Glutamatergic neuron (in vitro differentiated cells): ENCODE data around the gene SLC38A9. TPM values are rescaled to one million over a fixed set of nuclear protein-coding genes. Genes with fewer than 3 reads are reported as not detected.

Experiments used
- DNase-seq: peaks from one replicate; pipeline ENCODE4 v3.0.0; 2022
- H3K27ac Mint-ChIP-seq: one replicate; pipeline ENCODE4 v1.8.0; 2020; ENCODE audit warnings: mild to moderate bottlenecking, mixed read lengths, inconsistent platforms; ENCODE audit not compliant: unreplicated experiment
- H3K27me3 Mint-ChIP-seq: one replicate; pipeline ENCODE4 v1.8.0; 2020; ENCODE audit warnings: mild to moderate bottlenecking, moderate library complexity, mixed read lengths, inconsistent platforms; ENCODE audit not compliant: unreplicated experiment
- H3K36me3 Mint-ChIP-seq: one replicate; pipeline ENCODE4 v1.8.0; 2020; ENCODE audit warnings: mild to moderate bottlenecking, mixed read lengths, inconsistent platforms; ENCODE audit not compliant: unreplicated experiment
- H3K4me1 Mint-ChIP-seq: one replicate; pipeline ENCODE4 v1.8.0; 2020; ENCODE audit warnings: mild to moderate bottlenecking, low read depth, mixed read lengths, inconsistent platforms; ENCODE audit not compliant: unreplicated experiment
- H3K4me3 Mint-ChIP-seq: one replicate; pipeline ENCODE4 v1.8.0; 2020; ENCODE audit warnings: mild to moderate bottlenecking, mixed read lengths, inconsistent platforms; ENCODE audit not compliant: unreplicated experiment
- H3K9me3 Mint-ChIP-seq: one replicate; pipeline ENCODE4 v1.8.0; 2020; ENCODE audit warnings: mild to moderate bottlenecking, moderate library complexity, mixed read lengths, inconsistent platforms; ENCODE audit not compliant: unreplicated experiment
- total RNA-seq: library from RNA; stranded (reverse); fragmentation: NEBNext Ultra II Directional; extraction: Animal tissue kit (Norgen Biotek cat#: 25700); gene quantifications from one replicate; pipeline ENCODE4 v1.2.1, GENCODE V29; 2021; ENCODE audit not compliant: unreplicated experiment
- TF ChIP-seq, protein P1 (sequence below): fragments of 200-600 bp; sonication (generic); IDR thresholded peaks from one replicate; pipeline ENCODE4 v1.5.0; 2021; ENCODE audit not compliant: partially characterized antibody, unreplicated experiment

The SLC38A9 gene
- total RNA-seq, 1 donor from 2014 or later = 40.1 TPM

DNA sequence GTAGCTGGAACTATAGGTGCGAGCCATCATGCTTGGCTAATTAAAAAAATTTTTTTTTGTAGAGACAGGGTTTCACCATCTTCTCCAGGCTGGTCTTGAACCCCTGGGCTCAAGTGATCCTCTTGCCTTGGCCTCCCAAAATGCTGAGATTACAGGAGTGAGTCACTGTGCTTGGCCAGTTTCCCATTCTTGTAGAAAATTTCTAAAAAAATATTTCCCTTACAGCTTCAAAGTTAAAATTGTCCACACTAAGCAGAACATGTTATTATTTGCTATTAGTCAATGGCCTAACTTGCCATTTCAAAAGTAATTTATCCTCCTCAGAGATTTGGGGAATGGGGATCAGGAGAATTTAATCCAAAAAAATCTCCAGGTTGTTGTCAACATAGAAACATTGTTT lies 40.1 kb downstream of the SLC38A9 start:
- Mint-ChIP-seq H3K27me3 (no peaks in the 10 kb centered on the region), H3K4me3 (no peak overlapping the region), H3K27ac (no peak overlapping the region), H3K36me3 (no peaks in the 10 kb centered on the region), H3K4me1 (no peaks in the 10 kb centered on the region), H3K9me3 (no peaks in the 10 kb centered on the region)
- TF ChIP-seq, protein P1, sequence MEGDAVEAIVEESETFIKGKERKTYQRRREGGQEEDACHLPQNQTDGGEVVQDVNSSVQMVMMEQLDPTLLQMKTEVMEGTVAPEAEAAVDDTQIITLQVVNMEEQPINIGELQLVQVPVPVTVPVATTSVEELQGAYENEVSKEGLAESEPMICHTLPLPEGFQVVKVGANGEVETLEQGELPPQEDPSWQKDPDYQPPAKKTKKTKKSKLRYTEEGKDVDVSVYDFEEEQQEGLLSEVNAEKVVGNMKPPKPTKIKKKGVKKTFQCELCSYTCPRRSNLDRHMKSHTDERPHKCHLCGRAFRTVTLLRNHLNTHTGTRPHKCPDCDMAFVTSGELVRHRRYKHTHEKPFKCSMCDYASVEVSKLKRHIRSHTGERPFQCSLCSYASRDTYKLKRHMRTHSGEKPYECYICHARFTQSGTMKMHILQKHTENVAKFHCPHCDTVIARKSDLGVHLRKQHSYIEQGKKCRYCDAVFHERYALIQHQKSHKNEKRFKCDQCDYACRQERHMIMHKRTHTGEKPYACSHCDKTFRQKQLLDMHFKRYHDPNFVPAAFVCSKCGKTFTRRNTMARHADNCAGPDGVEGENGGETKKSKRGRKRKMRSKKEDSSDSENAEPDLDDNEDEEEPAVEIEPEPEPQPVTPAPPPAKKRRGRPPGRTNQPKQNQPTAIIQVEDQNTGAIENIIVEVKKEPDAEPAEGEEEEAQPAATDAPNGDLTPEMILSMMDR = no peak
- no peak for DNase-seq

DNA sequence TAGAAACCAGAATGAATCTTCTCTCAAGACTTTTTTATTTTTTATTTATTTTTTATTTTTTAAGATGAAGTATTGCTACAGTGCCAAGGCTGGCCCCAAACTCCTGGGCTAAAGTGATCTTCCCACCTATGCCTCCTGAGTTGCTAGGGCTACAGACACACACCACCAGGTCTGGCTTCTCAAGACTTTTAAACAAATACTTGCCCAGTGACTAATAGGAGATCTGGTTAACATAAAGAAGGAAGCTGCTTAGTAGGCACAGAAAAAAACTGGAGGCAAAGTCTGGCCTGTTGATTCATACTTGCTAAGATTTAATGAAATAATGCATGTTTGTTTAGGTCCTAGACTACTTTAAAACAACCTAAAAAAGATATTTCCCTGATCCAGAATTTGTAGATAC lies 43.8 kb downstream of the SLC38A9 start:
- no peak overlapping the region for H3K27ac Mint-ChIP-seq
- H3K4me1 Mint-ChIP-seq = no peaks in the 10 kb centered on the region
- H3K9me3 Mint-ChIP-seq = no peaks in the 10 kb centered on the region
- no peak for DNase-seq
- TF ChIP-seq, protein P1 = no peak
- H3K36me3 Mint-ChIP-seq = no peaks in the 10 kb centered on the region
- H3K27me3 Mint-ChIP-seq = no peaks in the 10 kb centered on the region
- no peak overlapping the region for H3K4me3 Mint-ChIP-seq

DNA sequence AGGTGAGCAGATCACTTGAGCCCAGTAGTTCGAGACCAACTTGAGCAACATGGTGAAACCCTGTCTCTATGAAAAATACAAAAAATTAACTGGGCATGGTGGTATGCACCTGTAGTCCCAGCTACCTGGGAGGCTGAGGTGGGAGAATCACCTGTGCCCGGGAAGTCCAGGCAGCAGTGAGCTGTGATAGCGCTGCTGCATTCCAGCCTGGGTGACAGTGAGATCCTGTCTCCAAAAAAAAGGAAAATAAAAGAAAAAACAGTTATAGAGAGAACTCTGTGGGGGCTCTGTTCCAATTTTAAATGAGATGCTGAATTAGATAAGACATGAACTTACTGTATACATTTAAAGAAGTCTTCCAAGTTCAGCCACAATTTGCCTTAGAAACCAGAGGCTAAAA lies 44.2 kb downstream of the SLC38A9 start:
- no peaks in the 10 kb centered on the region for H3K9me3 Mint-ChIP-seq
- H3K4me1 Mint-ChIP-seq = no peaks in the 10 kb centered on the region
- H3K4me3 Mint-ChIP-seq = no peak overlapping the region
- no peak overlapping the region for H3K27ac Mint-ChIP-seq
- H3K27me3 Mint-ChIP-seq = no peaks in the 10 kb centered on the region
- TF ChIP-seq, protein P1 = no peak
- no peaks in the 10 kb centered on the region for H3K36me3 Mint-ChIP-seq
- no peak for DNase-seq

DNA sequence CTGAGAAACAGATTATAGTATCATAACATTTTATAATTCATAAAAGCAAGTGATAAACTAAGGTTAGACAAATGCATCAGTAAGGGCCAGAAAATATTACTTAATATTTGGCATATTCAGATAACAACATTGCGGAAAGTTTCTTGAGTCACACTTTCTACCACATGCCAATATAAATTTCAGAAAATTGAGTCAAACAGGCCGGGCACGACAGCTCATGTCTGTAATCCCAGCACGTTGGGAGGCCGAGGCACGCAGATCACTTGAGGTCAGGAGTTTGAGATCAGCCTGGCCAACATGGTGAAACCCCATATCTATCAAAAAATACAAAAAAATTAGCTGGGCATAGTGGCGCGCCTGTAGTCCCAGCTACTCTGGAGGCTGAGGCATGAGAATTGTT lies 47.1 kb downstream of the SLC38A9 start:
- DNase-seq = no peak
- Mint-ChIP-seq H3K4me1 (no peaks in the 10 kb centered on the region), H3K36me3 (no peaks in the 10 kb centered on the region), H3K9me3 (no peaks in the 10 kb centered on the region), H3K4me3 (no peak overlapping the region), H3K27ac (no peak overlapping the region), H3K27me3 (no peaks in the 10 kb centered on the region)
- TF ChIP-seq, protein P1 = no peak

DNA sequence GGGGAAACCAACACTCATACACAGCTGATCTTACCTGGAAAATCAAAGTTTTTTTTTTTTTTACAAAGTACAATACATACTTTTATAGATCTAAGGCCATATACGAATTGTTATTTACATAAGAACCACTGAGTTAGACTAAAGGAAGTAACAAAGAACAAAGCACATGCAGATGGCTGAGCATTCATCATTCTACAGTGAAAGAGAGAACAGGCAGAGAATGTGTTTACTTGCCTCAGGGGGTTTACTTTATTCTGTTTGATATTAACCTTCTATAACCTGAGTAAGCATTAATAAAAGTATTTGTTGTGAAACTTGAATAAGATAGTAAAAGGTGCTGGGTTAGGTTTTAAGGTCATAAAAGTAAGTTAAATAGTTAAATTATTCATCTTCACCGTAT lies 54.7 kb downstream of the SLC38A9 start:
- Mint-ChIP-seq H3K27ac (no peak overlapping the region), H3K9me3 (no peaks in the 10 kb centered on the region), H3K4me3 (no peak overlapping the region), H3K27me3 (no peaks in the 10 kb centered on the region), H3K36me3 (no peaks in the 10 kb centered on the region), H3K4me1 (no peaks in the 10 kb centered on the region)
- no peak for DNase-seq
- TF ChIP-seq, protein P1 = no peak
